Mucosa of stomach (tissue), 1 donor: Measurements from ENCODE around the gene SPEM1.

ENCODE experiments used
- H3K27me3 ChIP-seq: one replicate; pipeline ENCODE4 v1.7.0; 2013; ENCODE audit warnings: mild to moderate bottlenecking, low read length; ENCODE audit not compliant: control insufficient read depth, insufficient read depth
- H3K36me3 ChIP-seq: one replicate; pipeline ENCODE4 v1.7.0; 2013; ENCODE audit warnings: low read length; ENCODE audit not compliant: control insufficient read depth, insufficient read depth
- H3K4me1 ChIP-seq: one replicate; pipeline ENCODE4 v1.7.0; 2013; ENCODE audit warnings: mild to moderate bottlenecking, low read length; ENCODE audit not compliant: control insufficient read depth, insufficient read depth
- H3K4me3 ChIP-seq: one replicate; pipeline ENCODE4 v1.7.0; 2013; ENCODE audit warnings: low read length
- H3K9ac ChIP-seq: one replicate; pipeline ENCODE4 v1.7.0; 2013; ENCODE audit warnings: mild to moderate bottlenecking, low read length, moderate library complexity
- H3K9me3 ChIP-seq: one replicate; pipeline ENCODE4 v1.7.0; 2013; ENCODE audit warnings: mild to moderate bottlenecking, low read length, moderate library complexity; ENCODE audit not compliant: control insufficient read depth
- donor health status: Pancreatic carcinoma.

SPEM1 gene

GRCh38 chr17:7440113-7440833 lies 20.1 kb downstream of the SPEM1 start:
- Histone ChIP-seq H3K36me3 (no peaks in the 10 kb centered on the region), H3K4me1 (peaks cover 42% of the 10 kb centered on the region), H3K9me3 (no peaks in the 10 kb centered on the region), H3K27me3 (peaks cover 69% of the 10 kb centered on the region), H3K9ac (no peak overlapping the region), H3K4me3 (no peak overlapping the region)

GRCh38 chr17:7440834-7441195 lies 20.7 kb downstream of the SPEM1 start:
- Histone ChIP-seq H3K4me1 (peaks cover 43% of the 10 kb centered on the region), H3K27me3 (peaks cover 68% of the 10 kb centered on the region), H3K36me3 (no peaks in the 10 kb centered on the region), H3K9ac (no peak overlapping the region), H3K4me3 (no peak overlapping the region), H3K9me3 (no peaks in the 10 kb centered on the region)

GRCh38 chr17:7441266-7441665 lies 21.1 kb downstream of the SPEM1 start:
- Histone ChIP-seq H3K9ac (no peak overlapping the region), H3K27me3 (peaks cover 68% of the 10 kb centered on the region), H3K4me1 (peaks cover 43% of the 10 kb centered on the region), H3K36me3 (no peaks in the 10 kb centered on the region), H3K9me3 (no peaks in the 10 kb centered on the region), H3K4me3 (no peak overlapping the region)

- peaks cover 77% of the 10 kb centered on the region for H3K27me3 ChIP-seq
Measured at GRCh38 chr17:7442142-7442541, 22.0 kb downstream of the SPEM1 start.

GRCh38 chr17:7443499-7444485 lies 23.7 kb downstream of the SPEM1 start:
- no peaks in the 10 kb centered on the region for H3K36me3 ChIP-seq
- peaks cover 75% of the 10 kb centered on the region for H3K27me3 ChIP-seq
- H3K4me3 ChIP-seq, result no peak overlapping the region
- H3K4me1 ChIP-seq, result peaks cover 32% of the 10 kb centered on the region
- H3K9me3 ChIP-seq, result no peaks in the 10 kb centered on the region
- no peak overlapping the region for H3K9ac ChIP-seq

More at GRCh38 chr17:7442142-7442541, 22.0 kb downstream of the SPEM1 start:
- Histone ChIP-seq H3K9me3 (no peaks in the 10 kb centered on the region), H3K4me3 (no peak overlapping the region), H3K9ac (no peak overlapping the region), H3K36me3 (no peaks in the 10 kb centered on the region), H3K4me1 (peaks cover 41% of the 10 kb centered on the region)

GRCh38 chr17:7444682-7445618 lies 24.8 kb downstream of the SPEM1 start, which contains the start of gene CHRNB1:
Gene CHRNB1 (plus strand): TSS chr17:7445061. CDS start chr17:7445128, 67 bp downstream.
- H3K36me3 ChIP-seq, result no peaks in the 10 kb centered on the region
- peak within 1 kb of the TSS; percentile 33 for H3K4me3 ChIP-seq
- peak within 1 kb of the TSS; percentile 37 for H3K9ac ChIP-seq
- no peaks in the 10 kb centered on the region for H3K9me3 ChIP-seq
- peaks cover 65% of the 10 kb centered on the region for H3K27me3 ChIP-seq
- H3K4me1 ChIP-seq, result peaks cover 25% of the 10 kb centered on the region

GRCh38 chr17:7445619-7445968 lies 25.5 kb downstream of the SPEM1 start:
- H3K9me3 ChIP-seq, result no peaks in the 10 kb centered on the region
- peaks cover 19% of the 10 kb centered on the region for H3K4me1 ChIP-seq
- H3K27me3 ChIP-seq, result peaks cover 58% of the 10 kb centered on the region
- H3K36me3 ChIP-seq, result no peaks in the 10 kb centered on the region
- peak overlapping the region; percentile 33 for H3K4me3 ChIP-seq
- H3K9ac ChIP-seq, result peak overlapping the region; percentile 37

- H3K36me3 ChIP-seq, result no peaks in the 10 kb centered on the region
- H3K27me3 ChIP-seq, result peaks cover 35% of the 10 kb centered on the region
- peaks cover 14% of the 10 kb centered on the region for H3K4me1 ChIP-seq
- H3K4me3 ChIP-seq, result no peak overlapping the region
- no peak overlapping the region for H3K9ac ChIP-seq
- no peaks in the 10 kb centered on the region for H3K9me3 ChIP-seq
Measured at GRCh38 chr17:7448461-7448860, 28.3 kb downstream of the SPEM1 start.

- Histone ChIP-seq H3K4me3 (no peak overlapping the region), H3K27me3 (no peaks in the 10 kb centered on the region), H3K9ac (no peak overlapping the region), H3K4me1 (peaks cover 5% of the 10 kb centered on the region), H3K9me3 (no peaks in the 10 kb centered on the region), H3K36me3 (no peaks in the 10 kb centered on the region)
Measured at GRCh38 chr17:7459961-7460545, 39.9 kb downstream of the SPEM1 start.

- Histone ChIP-seq H3K27me3 (no peaks in the 10 kb centered on the region), H3K9me3 (no peaks in the 10 kb centered on the region), H3K9ac (no peak overlapping the region), H3K36me3 (no peaks in the 10 kb centered on the region), H3K4me1 (peaks cover 5% of the 10 kb centered on the region), H3K4me3 (no peak overlapping the region)
Measured at GRCh38 chr17:7460850-7461660, 40.9 kb downstream of the SPEM1 start.
